HG02870 (cell line): ENCODE results near the gene RACGAP1.

Experiments used
- ATAC-seq: cut with Tn5 transposase; IDR thresholded peaks from one replicate; pipeline ENCODE4 v1.9.1; 2021; ENCODE audit warnings: mild to moderate bottlenecking, moderate library complexity; ENCODE audit not compliant: unreplicated experiment

The RACGAP1 gene, protein sequence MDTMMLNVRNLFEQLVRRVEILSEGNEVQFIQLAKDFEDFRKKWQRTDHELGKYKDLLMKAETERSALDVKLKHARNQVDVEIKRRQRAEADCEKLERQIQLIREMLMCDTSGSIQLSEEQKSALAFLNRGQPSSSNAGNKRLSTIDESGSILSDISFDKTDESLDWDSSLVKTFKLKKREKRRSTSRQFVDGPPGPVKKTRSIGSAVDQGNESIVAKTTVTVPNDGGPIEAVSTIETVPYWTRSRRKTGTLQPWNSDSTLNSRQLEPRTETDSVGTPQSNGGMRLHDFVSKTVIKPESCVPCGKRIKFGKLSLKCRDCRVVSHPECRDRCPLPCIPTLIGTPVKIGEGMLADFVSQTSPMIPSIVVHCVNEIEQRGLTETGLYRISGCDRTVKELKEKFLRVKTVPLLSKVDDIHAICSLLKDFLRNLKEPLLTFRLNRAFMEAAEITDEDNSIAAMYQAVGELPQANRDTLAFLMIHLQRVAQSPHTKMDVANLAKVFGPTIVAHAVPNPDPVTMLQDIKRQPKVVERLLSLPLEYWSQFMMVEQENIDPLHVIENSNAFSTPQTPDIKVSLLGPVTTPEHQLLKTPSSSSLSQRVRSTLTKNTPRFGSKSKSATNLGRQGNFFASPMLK

DNA sequence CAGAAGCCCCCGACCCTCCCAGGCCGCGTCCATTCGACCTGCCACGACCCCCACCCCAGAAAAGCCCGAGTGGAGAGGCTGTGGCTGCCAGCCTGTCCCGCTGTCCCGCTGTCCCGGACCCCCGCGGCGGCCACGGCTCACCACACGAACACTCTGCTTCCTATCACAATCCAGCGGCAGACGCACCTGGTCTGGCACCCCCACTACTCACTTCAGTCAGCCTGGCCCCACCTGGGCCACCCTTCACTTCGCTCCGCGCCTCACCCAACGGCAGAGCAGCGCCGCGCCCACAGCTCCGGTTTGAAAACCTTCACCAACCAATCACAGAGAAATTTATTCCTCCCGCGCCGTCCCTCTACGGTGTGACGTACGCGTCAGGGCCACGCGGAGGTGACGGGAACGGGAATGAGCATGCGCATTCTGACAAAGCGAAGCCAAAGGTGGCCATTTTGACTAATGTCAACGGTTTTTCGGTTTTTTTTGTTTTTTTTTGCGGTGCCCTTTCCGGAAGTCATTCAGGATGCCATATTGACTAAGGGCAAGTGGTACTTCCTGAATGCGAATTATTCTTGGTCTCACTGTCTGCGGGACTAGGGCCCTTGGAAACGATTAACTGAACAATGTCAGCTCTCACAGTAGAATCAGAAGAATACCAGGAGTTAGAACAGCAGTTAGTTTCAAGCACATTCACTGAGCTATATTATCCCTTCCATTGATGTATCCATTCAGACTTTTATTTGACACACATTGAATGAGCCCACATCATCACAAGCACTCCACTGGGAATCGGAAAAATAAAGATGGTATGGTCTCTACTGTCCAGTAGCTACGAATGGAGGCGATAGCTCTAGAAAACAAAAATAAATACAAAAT lies at the start of gene RACGAP1:
RACGAP1 (minus strand) TSS at position 308 of the 873 bp plus-strand sequence. CDS start 8,779 bp downstream, outside the sequence.
- ATAC-seq, result peak; percentile 98

GRCh38 chr12:50073712-50074111 lies 48.4 kb upstream of the RACGAP1 start:
- ATAC-seq, result no peak

- ATAC-seq, result no peak
These were observed 47.9 kb upstream of the RACGAP1 start for GRCh38 chr12:50073206-50073605.

DNA sequence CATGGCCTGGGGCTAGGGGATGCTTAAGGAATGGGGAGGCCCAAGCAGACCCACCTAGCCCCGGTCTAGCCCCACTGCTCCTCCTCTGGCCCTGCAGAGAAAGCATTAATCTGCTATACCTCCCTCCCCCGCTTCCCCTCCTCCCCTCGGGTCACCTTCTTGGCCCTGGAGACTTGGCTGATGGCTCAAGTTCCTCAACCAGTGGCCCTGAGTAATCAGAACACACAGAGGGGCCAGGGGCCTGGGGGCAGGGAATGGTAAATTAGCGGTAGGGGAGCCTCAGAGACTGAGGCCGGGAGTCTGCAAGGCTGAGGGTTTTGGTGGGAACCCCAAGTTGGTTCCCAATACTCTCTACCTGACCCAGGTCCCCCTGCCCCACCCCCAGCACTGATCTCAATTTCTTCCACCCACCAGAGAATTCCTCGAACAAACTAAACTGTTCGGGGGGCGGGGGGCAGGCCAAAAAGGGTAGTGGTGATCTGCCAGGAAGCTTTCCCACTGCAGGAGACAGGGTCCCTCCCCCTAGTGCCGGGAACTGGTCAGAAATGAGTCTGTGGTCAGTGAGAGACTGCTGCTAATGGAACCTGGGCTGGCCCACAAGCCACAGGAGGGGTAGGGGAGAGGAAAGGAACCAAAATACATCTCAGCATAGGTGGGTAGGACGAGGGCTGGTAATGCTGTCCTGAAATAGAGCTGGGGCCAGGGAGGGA lies 47.1 kb upstream of the RACGAP1 start:
- no peak for ATAC-seq

DNA sequence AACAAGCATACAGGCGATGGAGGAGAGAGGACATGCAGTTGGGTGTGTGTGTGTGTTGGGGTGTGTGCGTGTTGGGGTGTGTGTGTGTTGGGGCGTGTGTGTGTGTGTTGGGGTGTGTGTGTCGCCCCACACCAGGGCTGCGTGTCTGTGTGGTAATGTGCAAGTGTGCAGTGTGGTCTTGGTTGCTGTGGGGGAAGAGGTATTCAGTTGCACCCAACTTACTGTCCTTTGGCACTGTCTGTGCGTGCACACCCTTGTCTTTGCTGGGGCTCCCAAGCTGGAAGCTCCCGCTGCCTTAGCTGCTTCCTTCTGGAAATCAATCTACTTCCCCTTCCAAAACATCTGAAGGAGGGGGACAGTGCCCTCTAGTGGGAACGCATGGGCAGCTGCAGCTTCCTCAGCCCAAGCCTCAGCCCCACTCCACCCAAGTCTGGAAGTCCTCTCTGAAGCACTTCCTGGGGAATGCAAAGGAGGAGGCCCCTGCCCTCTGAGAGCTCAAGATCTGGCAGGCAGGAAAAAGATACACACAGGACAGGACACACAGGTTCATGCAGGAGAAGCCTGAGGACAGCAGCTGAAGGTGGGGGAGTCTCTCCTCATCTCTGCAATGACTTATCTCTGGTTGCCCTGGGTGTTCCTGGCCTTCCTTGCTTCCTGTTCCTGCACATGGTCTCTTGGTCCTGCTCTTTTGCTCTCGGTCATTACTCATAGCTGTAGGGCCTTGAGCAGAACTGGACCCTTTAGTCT lies 45.2 kb upstream of the RACGAP1 start:
- ATAC-seq, result no peak

- no peak for ATAC-seq
These were observed 44.2 kb upstream of the RACGAP1 start for GRCh38 chr12:50069539-50069938.

GRCh38 chr12:50069069-50069468 lies 43.8 kb upstream of the RACGAP1 start:
- ATAC-seq, result no peak

GRCh38 chr12:50066402-50066801 lies 41.1 kb upstream of the RACGAP1 start:
- no peak for ATAC-seq

DNA sequence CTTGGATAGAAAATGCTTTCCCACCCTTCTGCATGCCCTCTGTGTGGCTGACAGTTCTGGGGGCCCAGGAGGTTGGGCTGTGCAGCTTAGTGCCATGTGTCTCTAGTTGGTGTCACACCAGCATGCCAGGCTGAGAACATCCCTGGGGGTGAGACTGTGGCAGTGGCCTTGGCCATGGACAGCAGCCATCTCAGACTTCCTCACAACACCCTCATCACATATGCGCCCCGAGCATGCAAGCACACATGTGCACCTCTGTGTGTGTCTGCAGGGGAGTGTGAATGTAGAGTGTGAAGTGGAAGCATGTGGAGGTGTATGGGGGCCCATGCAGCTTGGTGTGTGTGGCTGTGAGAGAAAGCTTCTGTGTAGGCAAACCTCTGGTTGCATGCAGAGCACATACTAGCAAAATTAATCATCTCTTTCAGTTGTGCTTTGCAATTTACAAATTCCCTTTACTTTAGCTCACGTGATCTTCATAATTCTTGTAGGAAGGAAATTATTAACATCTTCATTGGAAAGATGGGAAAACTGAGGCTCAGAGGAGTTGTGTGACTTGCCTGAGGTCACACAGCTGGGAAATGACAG lies 40.5 kb upstream of the RACGAP1 start:
- ATAC-seq, result no peak

- ATAC-seq, result no peak
These were observed 37.6 kb upstream of the RACGAP1 start for GRCh38 chr12:50062728-50063460.

DNA sequence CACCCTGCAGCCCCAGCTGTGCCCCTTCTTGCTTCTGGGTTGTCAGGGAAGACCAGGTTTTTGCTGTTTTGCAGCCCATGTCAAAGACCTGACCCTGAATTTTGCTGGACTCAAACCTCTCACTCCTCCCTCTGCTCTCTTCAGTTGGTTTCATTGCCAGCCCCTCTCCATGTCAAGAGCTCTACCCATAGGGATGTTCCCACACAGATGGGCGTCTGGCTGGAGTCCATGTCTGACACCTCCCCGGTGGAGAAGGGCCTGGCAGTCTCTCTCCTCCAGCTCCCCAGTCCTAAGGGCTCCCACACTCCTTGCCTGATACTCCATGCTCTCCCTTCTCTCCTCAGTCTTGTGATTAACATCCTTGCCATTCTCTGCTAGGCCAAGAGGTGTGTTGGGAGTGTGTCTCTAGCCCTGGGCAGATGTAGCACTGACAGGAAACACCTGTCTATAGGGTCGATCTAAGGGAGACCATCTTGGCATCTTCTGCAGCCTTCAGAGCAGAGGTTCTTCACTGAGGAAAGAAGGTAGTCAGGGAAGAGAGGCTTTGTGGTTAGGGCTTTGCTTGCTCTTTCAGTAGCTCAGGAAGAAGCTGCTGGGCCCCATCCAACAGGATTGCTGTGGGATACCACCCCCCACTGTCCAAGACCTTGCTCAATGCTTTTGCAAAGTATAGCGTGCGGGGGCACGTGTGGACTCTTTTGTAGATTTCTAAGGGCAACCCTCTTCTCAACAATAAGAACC lies 36.8 kb upstream of the RACGAP1 start:
- no peak for ATAC-seq

GRCh38 chr12:50061171-50061570 lies 35.9 kb upstream of the RACGAP1 start:
- ATAC-seq, result no peak

DNA sequence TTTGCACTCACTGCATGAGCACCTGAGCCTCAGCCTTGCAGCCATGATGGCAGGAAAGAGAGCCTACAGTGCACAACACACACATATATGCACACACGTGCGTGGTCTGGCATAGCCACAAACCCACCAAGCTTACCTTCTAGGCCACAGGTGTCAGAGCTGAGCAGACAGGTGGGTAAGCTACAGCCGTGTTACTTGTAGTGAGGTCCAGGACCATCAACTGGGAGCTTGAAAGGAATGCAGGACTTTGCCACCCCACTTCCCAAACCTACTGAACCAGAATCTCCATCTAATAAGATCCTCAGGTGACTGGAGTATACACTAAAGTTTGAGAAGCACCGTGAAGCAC lies 34.8 kb upstream of the RACGAP1 start:
- no peak for ATAC-seq

- ATAC-seq, result no peak
These were observed 34.3 kb upstream of the RACGAP1 start for GRCh38 chr12:50059440-50060119.

DNA sequence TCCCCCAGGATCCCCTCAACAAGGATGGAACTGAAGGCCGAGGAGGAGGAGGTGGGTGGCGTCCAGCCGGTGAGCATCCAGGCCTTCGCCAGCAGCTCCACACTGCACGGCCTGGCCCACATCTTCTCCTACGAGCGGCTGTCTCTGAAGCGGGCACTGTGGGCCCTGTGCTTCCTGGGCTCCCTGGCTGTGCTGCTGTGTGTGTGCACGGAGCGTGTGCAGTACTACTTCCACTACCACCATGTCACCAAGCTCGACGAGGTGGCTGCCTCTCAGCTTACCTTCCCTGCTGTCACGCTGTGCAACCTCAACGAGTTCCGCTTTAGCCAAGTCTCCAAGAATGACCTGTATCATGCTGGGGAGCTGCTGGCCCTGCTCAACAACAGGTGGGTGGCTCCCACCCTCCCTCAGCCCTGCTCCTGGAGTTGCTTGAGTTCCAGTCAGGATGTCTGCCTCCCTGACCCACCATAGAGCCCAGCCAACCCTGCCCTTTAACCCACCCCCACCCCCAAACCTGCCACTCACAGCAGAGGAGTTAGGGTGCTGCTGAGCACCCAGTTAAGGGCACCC lies 33.5 kb upstream of the RACGAP1 start:
- no peak for ATAC-seq

GRCh38 chr12:50057896-50058670 lies 32.8 kb upstream of the RACGAP1 start:
- ATAC-seq, result no peak
